Skeletal muscle cell (primary cell): ENCODE measurements around the gene SPZ1.
"Not testable (repeated sequence)": the region's sequence is repeated elsewhere in the genome, so short reads cannot be mapped to it uniquely, and the experiment has no call there.

Source experiments
- DNase-seq: peaks from one replicate; pipeline ENCODE4 v3.0.0-alpha.2; 2010; ENCODE audit warnings: low read depth
- H3K4me3 ChIP-seq: 2 replicates; pipeline ENCODE4 v1.5.1; 2011; ENCODE audit warnings: low read depth, mild to moderate bottlenecking, control low read depth, low read length, moderate library complexity

The SPZ1 gene

GRCh38 chr5:80324912-80325311 is 5.1 kb downstream of the SPZ1 start:
- no peak for DNase-seq

GRCh38 chr5:80326468-80326867 is 6.7 kb downstream of the SPZ1 start:
- H3K4me3 ChIP-seq: no peak overlapping the region
- no peak for DNase-seq

More at GRCh38 chr5:80324912-80325311, 5.1 kb downstream of the SPZ1 start:
- no peak overlapping the region for H3K4me3 ChIP-seq

GRCh38 chr5:80337379-80337778 is 17.6 kb downstream of the SPZ1 start:
- DNase-seq: no peak
- no peak overlapping the region for H3K4me3 ChIP-seq

GRCh38 chr5:80339116-80339515 is 19.3 kb downstream of the SPZ1 start:
- DNase-seq: no peak

GRCh38 chr5:80341016-80341775 is 21.4 kb downstream of the SPZ1 start:
- DNase-seq: no peak
- H3K4me3 ChIP-seq: no peak overlapping the region

More at GRCh38 chr5:80339116-80339515, 19.3 kb downstream of the SPZ1 start:
- no peak overlapping the region for H3K4me3 ChIP-seq

GRCh38 chr5:80343067-80343466 is 23.3 kb downstream of the SPZ1 start:
- DNase-seq: no peak
- no peak overlapping the region for H3K4me3 ChIP-seq

GRCh38 chr5:80346055-80346454 is 26.3 kb downstream of the SPZ1 start:
- DNase-seq: no peak
- no peak overlapping the region for H3K4me3 ChIP-seq

- no peak for DNase-seq
Measured at GRCh38 chr5:80348171-80348570, 28.4 kb downstream of the SPZ1 start.

GRCh38 chr5:80351019-80351418 is 31.2 kb downstream of the SPZ1 start:
- DNase-seq, H3K4me3 ChIP-seq: not testable (repeated sequence)

More at GRCh38 chr5:80348171-80348570, 28.4 kb downstream of the SPZ1 start:
- no peak overlapping the region for H3K4me3 ChIP-seq

GRCh38 chr5:80355686-80356085 is 35.9 kb downstream of the SPZ1 start:
- DNase-seq: no peak
- H3K4me3 ChIP-seq: no peak overlapping the region

GRCh38 chr5:80357671-80358070 is 37.9 kb downstream of the SPZ1 start:
- no peak for DNase-seq
- no peak overlapping the region for H3K4me3 ChIP-seq

GRCh38 chr5:80360914-80361444 is 41.2 kb downstream of the SPZ1 start:
- no peak overlapping the region for H3K4me3 ChIP-seq
- DNase-seq: no peak

- no peak for DNase-seq
Measured at GRCh38 chr5:80364892-80365291, 45.1 kb downstream of the SPZ1 start.

GRCh38 chr5:80368661-80369480 is 49.1 kb downstream of the SPZ1 start:
- no peak for DNase-seq

More at GRCh38 chr5:80364892-80365291, 45.1 kb downstream of the SPZ1 start:
- H3K4me3 ChIP-seq: no peak overlapping the region

GRCh38 chr5:80369521-80369920 is 49.7 kb downstream of the SPZ1 start:
- DNase-seq: no peak
- H3K4me3 ChIP-seq: no peak overlapping the region

More at GRCh38 chr5:80368661-80369480, 49.1 kb downstream of the SPZ1 start:
- no peak overlapping the region for H3K4me3 ChIP-seq

GRCh38 chr5:80370390-80370789 is 50.6 kb downstream of the SPZ1 start:
- no peak for DNase-seq
- no peak overlapping the region for H3K4me3 ChIP-seq
